ENCODE data around the gene RASGRP3. TPM values are rescaled to one million over a fixed set of nuclear protein-coding genes. Genes with fewer than 3 reads are reported as not detected.
A peak's percentile ranks its signal among the peaks of the same experiment; 100 is the strongest.

Gene RASGRP3
- total and polyA plus RNA-seq, 2 donors (not counting 1 experiment from before 2014, with no cell fraction given), result 0.50 to 6.1 TPM

GRCh38 chr2:33452545-33452944, 23.9 kb upstream of the RASGRP3 start:
- Histone ChIP-seq H3K27ac (ENCODE audit: insufficient read depth, low read length) (no peak overlapping the region), H3K36me3 (ENCODE audit: control insufficient read depth, insufficient read depth, low read length) (no peaks in the 10 kb centered on the region), H4K20me1 (ENCODE audit: control insufficient read depth, extremely low read depth, insufficient read depth, low read length) (no peaks in the 10 kb centered on the region), H3K4me1 (ENCODE audit: control insufficient read depth, extremely low read depth, insufficient read depth, low read length) (no peaks in the 10 kb centered on the region), H3K9ac (ENCODE audit: insufficient read depth, low read length) (no peak overlapping the region), H3K79me2 (ENCODE audit: control insufficient read depth, insufficient read depth, low read length) (no peaks in the 10 kb centered on the region), H2AFZ (ENCODE audit: low read length) (no peak overlapping the region), H3K9me3 (ENCODE audit: control insufficient read depth, insufficient read depth, low read depth, low read length) (no peaks in the 10 kb centered on the region), H3K27me3 (ENCODE audit: control insufficient read depth, insufficient read depth, low read length) (no peaks in the 10 kb centered on the region), H3K4me2 (ENCODE audit: extremely low read depth, insufficient read depth, low read length) (no peak overlapping the region), H3K4me3 (replicated peaks in 1 of 4; ENCODE audit: control extremely low read depth in 1 of 4, insufficient read depth in 1 of 4, low read depth in 3 of 4, low read length in 4 of 4) (no peak overlapping the region)
- DNase-seq (ENCODE audit: low read depth in 2 of 2), result no peak
- TF ChIP-seq EZH2 (IDR thresholded peaks at IDR 0.05; ENCODE audit: low read length, missing control alignments) (no peak), CTCF (conservative IDR thresholded peaks at IDR 0.05 in 1 of 2, IDR thresholded peaks at IDR 0.05 in 1 of 2; ENCODE audit: low read depth in 1 of 2, low read length in 2 of 2) (no peak)

- H3K9ac ChIP-seq (ENCODE audit: insufficient read depth, low read length), result no peak overlapping the region
- H3K27me3 ChIP-seq (ENCODE audit: control insufficient read depth, insufficient read depth, low read length), result no peaks in the 10 kb centered on the region
- no peaks in the 10 kb centered on the region for H3K4me1 ChIP-seq (ENCODE audit: control insufficient read depth, extremely low read depth, insufficient read depth, low read length)
- no peak overlapping the region for H2AFZ ChIP-seq (ENCODE audit: low read length)
- no peak for DNase-seq (ENCODE audit: low read depth in 2 of 2)
- H3K79me2 ChIP-seq (ENCODE audit: control insufficient read depth, insufficient read depth, low read length), result no peaks in the 10 kb centered on the region
- H3K36me3 ChIP-seq (ENCODE audit: control insufficient read depth, insufficient read depth, low read length), result no peaks in the 10 kb centered on the region
- no peak overlapping the region for H3K4me3 ChIP-seq (replicated peaks in 1 of 4; ENCODE audit: control extremely low read depth in 1 of 4, insufficient read depth in 1 of 4, low read depth in 3 of 4, low read length in 4 of 4)
- no peaks in the 10 kb centered on the region for H3K9me3 ChIP-seq (ENCODE audit: control insufficient read depth, insufficient read depth, low read depth, low read length)
- no peak for TF ChIP-seq CTCF (conservative IDR thresholded peaks at IDR 0.05 in 1 of 2, IDR thresholded peaks at IDR 0.05 in 1 of 2; ENCODE audit: low read depth in 1 of 2, low read length in 2 of 2)
- H4K20me1 ChIP-seq (ENCODE audit: control insufficient read depth, extremely low read depth, insufficient read depth, low read length), result no peaks in the 10 kb centered on the region
- H3K27ac ChIP-seq (ENCODE audit: insufficient read depth, low read length), result no peak overlapping the region
- no peak overlapping the region for H3K4me2 ChIP-seq (ENCODE audit: extremely low read depth, insufficient read depth, low read length)
These were observed 22.5 kb upstream of the RASGRP3 start for GRCh38 chr2:33453905-33454479.

- DNase-seq (ENCODE audit: low read depth in 2 of 2), result peak; percentile 27 to 86
- TF ChIP-seq EZH2 (IDR thresholded peaks at IDR 0.05; ENCODE audit: low read length, missing control alignments), result no peak
- TF ChIP-seq CTCF (conservative IDR thresholded peaks at IDR 0.05 in 1 of 2, IDR thresholded peaks at IDR 0.05 in 1 of 2; ENCODE audit: low read depth in 1 of 2, low read length in 2 of 2), result no peak
- Histone ChIP-seq H2AFZ (ENCODE audit: low read length) (no peak overlapping the region), H3K27ac (ENCODE audit: insufficient read depth, low read length) (no peak overlapping the region), H3K4me2 (ENCODE audit: extremely low read depth, insufficient read depth, low read length) (no peak overlapping the region), H4K20me1 (ENCODE audit: control insufficient read depth, extremely low read depth, insufficient read depth, low read length) (no peaks in the 10 kb centered on the region), H3K9me3 (ENCODE audit: control insufficient read depth, insufficient read depth, low read depth, low read length) (no peaks in the 10 kb centered on the region), H3K27me3 (ENCODE audit: control insufficient read depth, insufficient read depth, low read length) (no peaks in the 10 kb centered on the region), H3K9ac (ENCODE audit: insufficient read depth, low read length) (no peak overlapping the region), H3K79me2 (ENCODE audit: control insufficient read depth, insufficient read depth, low read length) (no peaks in the 10 kb centered on the region), H3K4me3 (replicated peaks in 1 of 4; ENCODE audit: control extremely low read depth in 1 of 4, insufficient read depth in 1 of 4, low read depth in 3 of 4, low read length in 4 of 4) (no peak overlapping the region), H3K4me1 (ENCODE audit: control insufficient read depth, extremely low read depth, insufficient read depth, low read length) (no peaks in the 10 kb centered on the region), H3K36me3 (ENCODE audit: control insufficient read depth, insufficient read depth, low read length) (no peaks in the 10 kb centered on the region)
These were observed 18.7 kb upstream of the RASGRP3 start for GRCh38 chr2:33457556-33458247.

All from fibroblast of lung (primary cell).